SU-DHL-6 (cell line): ENCODE results near the gene C2CD3.

Source experiments
- H2AFZ ChIP-seq: fragments of 200-600 bp; sonication (generic); 2 replicates; pipeline ENCODE4 v1.6.1; 2014; ENCODE audit warnings: low read depth, mild to moderate bottlenecking, moderate library complexity, mixed read lengths, antibody characterized with exemption, low read length; ENCODE audit not compliant: severe bottlenecking
- H3F3A ChIP-seq: fragments of 200-600 bp; shearing (Covaris generic); 2 replicates; pipeline ENCODE4 v1.6.0; 2016; ENCODE audit warnings: antibody characterized with exemption, mild to moderate bottlenecking; ENCODE audit not compliant: insufficient read depth
- H3K27ac ChIP-seq: fragments of 200-600 bp; sonication (generic); 2 replicates; pipeline ENCODE4 v1.5.1; 2016; ENCODE audit warnings: low read depth, mild to moderate bottlenecking, low read length, moderate library complexity, mixed read lengths
- H3K27me3 ChIP-seq: fragments of 200-600 bp; sonication (generic), shearing (Covaris generic); 2 replicates; pipeline ENCODE4 v1.6.0; 2014; ENCODE audit warnings: mild to moderate bottlenecking, low read length
- H3K36me3 ChIP-seq: fragments of 200-600 bp; sonication (generic); 2 replicates; pipeline ENCODE4 v1.6.1; 2014; ENCODE audit warnings: mild to moderate bottlenecking, low read length, mixed read lengths
- H3K4me2 ChIP-seq: fragments of 300-600, 200-600 bp; shearing (Covaris generic), sonication (generic); 2 replicates; pipeline ENCODE4 v1.6.0; 2014; ENCODE audit warnings: low read length, low read depth, mild to moderate bottlenecking; ENCODE audit not compliant: poor library complexity, severe bottlenecking
- H3K4me3 ChIP-seq: fragments of 200-600 bp; sonication (generic); 2 replicates; pipeline ENCODE4 v1.5.1; 2014; ENCODE audit warnings: antibody characterized with exemption, low read length, mild to moderate bottlenecking, mixed read lengths; ENCODE audit not compliant: insufficient read depth, poor library complexity, severe bottlenecking
- H3K79me2 ChIP-seq: fragments of 200-600 bp; sonication (generic); 2 replicates; pipeline ENCODE4 v1.6.1; 2014; ENCODE audit warnings: mild to moderate bottlenecking, low read length, moderate library complexity; ENCODE audit not compliant: insufficient read depth
- H3K9ac ChIP-seq: fragments of 200-600 bp; sonication (generic); 2 replicates; pipeline ENCODE4 v1.7.0; 2014; ENCODE audit warnings: mild to moderate bottlenecking, low read length
- H3K9me2 ChIP-seq: fragments of 200-600 bp; sonication (generic); replicated peaks from 2 replicates; pipeline ENCODE4 v1.6.1; 2014; ENCODE audit warnings: low read length; ENCODE audit not compliant: insufficient read depth
- H3K9me3 ChIP-seq: fragments of 200-600 bp; sonication (generic); 2 replicates; pipeline ENCODE4 v1.6.1; 2014; ENCODE audit warnings: low read length, mixed read lengths; ENCODE audit not compliant: insufficient read depth
- H4K20me1 ChIP-seq: fragments of 200-600 bp; sonication (generic); 2 replicates; pipeline ENCODE4 v1.6.1; 2014; ENCODE audit warnings: low read depth, mild to moderate bottlenecking, antibody characterized with exemption, low read length, moderate library complexity, mixed read lengths
- CTCF ChIP-seq: fragments of 200-600 bp; sonication (generic); IDR thresholded peaks from one replicate; pipeline ENCODE4 v1.5.1; 2017; ENCODE audit warnings: antibody characterized with exemption, mild to moderate bottlenecking, low read length, moderate library complexity; ENCODE audit not compliant: insufficient read depth, poor library complexity, severe bottlenecking
- EZH2phosphoT487 ChIP-seq: fragments of 200-600 bp; sonication (generic), shearing (Covaris generic); conservative IDR thresholded peaks from 2 replicates; pipeline ENCODE4 v1.6.1; 2018; ENCODE audit warnings: mild to moderate bottlenecking, antibody characterized with exemption, low read length, moderate library complexity, mixed read lengths

Gene C2CD3

GRCh38 chr11:74138572-74138971 lies 32.2 kb downstream of the C2CD3 start:
- Histone ChIP-seq H2AFZ (no peak overlapping the region), H3K27me3 (no peaks in the 10 kb centered on the region), H3K27ac (no peak overlapping the region), H3K9me2 (no peaks in the 10 kb centered on the region), H3K9ac (no peak overlapping the region), H4K20me1 (no peaks in the 10 kb centered on the region), H3K9me3 (no peaks in the 10 kb centered on the region), H3F3A (no peaks in the 10 kb centered on the region), H3K36me3 (peaks cover 13% of the 10 kb centered on the region), H3K4me3 (no peak overlapping the region), H3K79me2 (peaks cover 3% of the 10 kb centered on the region; the same call in 1 of the 2 replicates), H3K4me2 (no peak overlapping the region)
- TF ChIP-seq CTCF (no peak), EZH2phosphoT487 (no peak)

GRCh38 chr11:74138021-74138420 lies 32.8 kb downstream of the C2CD3 start:
- no peak overlapping the region for H3K4me3 ChIP-seq
- no peak overlapping the region for H3K4me2 ChIP-seq
- H4K20me1 ChIP-seq = no peaks in the 10 kb centered on the region
- H3K36me3 ChIP-seq = peaks cover 18% of the 10 kb centered on the region
- peaks cover 2% of the 10 kb centered on the region; the same call in 1 of the 2 replicates for H3K79me2 ChIP-seq
- no peak overlapping the region for H3K9ac ChIP-seq
- no peaks in the 10 kb centered on the region for H3K9me3 ChIP-seq
- H3K27me3 ChIP-seq = no peaks in the 10 kb centered on the region
- H3F3A ChIP-seq = no peaks in the 10 kb centered on the region
- H2AFZ ChIP-seq = no peak overlapping the region
- TF ChIP-seq CTCF (no peak), EZH2phosphoT487 (no peak)
- H3K9me2 ChIP-seq = no peaks in the 10 kb centered on the region
- H3K27ac ChIP-seq = no peak overlapping the region

GRCh38 chr11:74135127-74135840 lies 35.5 kb downstream of the C2CD3 start:
- no peaks in the 10 kb centered on the region for H3K27me3 ChIP-seq
- no peaks in the 10 kb centered on the region for H3K9me2 ChIP-seq
- no peak overlapping the region for H3K27ac ChIP-seq
- H3K9me3 ChIP-seq = no peaks in the 10 kb centered on the region
- H3K36me3 ChIP-seq = peaks cover 28% of the 10 kb centered on the region
- no peak overlapping the region for H3K4me2 ChIP-seq
- TF ChIP-seq EZH2phosphoT487 = no peak
- TF ChIP-seq CTCF = no peak
- no peaks in the 10 kb centered on the region for H3K79me2 ChIP-seq
- H3K9ac ChIP-seq = no peak overlapping the region
- H3F3A ChIP-seq = no peaks in the 10 kb centered on the region
- H2AFZ ChIP-seq = no peak overlapping the region
- no peak overlapping the region for H3K4me3 ChIP-seq
- no peaks in the 10 kb centered on the region for H4K20me1 ChIP-seq
